ENCODE data around the gene EEIG1. TPM values are rescaled to one million over a fixed set of nuclear protein-coding genes. Genes with fewer than 3 reads are reported as not detected.

EEIG1 gene
- total and polyA plus RNA-seq, 9 of the 15 experiments (the other 6 are each of a cell fraction or from before 2014, with no cell fraction given), result 0.17 to 16.7 (median 3.6) TPM

DNA sequence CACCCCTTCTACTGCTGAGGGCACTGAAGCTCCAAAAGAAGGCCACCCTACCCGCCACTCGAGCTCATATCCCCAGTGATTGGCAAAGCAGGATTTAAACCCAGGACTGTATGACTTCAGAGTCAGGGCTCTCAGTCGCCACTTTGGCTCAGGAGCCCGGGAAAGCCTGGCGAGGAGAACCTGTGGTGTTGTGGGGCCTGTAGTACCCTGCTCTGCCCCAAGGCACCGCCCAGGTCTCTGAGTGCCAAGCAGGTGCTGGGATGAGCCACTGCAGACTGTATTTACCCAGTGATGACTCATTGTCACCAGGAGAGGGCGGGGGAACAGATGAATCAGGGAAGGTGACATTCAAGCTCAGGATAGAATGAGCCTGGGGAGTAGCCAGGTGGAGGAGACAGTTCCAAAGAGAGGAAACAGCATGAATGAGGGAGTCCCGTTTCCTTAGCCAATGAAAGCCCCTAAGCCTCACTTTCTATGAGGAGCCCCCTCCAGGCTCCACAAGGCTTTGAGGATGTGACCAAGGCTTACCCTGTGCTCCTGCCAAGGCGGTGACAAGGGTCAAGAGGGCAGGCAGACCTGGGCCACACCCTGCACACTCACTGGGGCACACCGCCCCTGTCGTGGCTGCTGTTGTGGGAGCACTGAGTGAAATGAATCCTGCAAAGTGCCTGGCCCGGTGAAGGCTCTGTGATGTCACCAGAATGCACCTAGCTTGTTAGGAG is 25.3 kb downstream of the EEIG1 start (continued):
- TF ChIP-seq, protein P1, sequence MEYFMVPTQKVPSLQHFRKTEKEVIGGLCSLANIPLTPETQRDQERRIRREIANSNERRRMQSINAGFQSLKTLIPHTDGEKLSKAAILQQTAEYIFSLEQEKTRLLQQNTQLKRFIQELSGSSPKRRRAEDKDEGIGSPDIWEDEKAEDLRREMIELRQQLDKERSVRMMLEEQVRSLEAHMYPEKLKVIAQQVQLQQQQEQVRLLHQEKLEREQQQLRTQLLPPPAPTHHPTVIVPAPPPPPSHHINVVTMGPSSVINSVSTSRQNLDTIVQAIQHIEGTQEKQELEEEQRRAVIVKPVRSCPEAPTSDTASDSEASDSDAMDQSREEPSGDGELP (CRISPR knock-in tag; IDR thresholded peaks at IDR 0.05; ENCODE audit: borderline replicate concordance), result 0 out of 2 replicates have a peak, but pooled peaks have one; percentile 32
- no peak for TF ChIP-seq ZBTB17 (CRISPR knock-in tag; IDR thresholded peaks at IDR 0.05)
- TF ChIP-seq ZEB2 (IDR thresholded peaks at IDR 0.05), result peak; percentile 88
- peak; percentile 94 to 98 for TF ChIP-seq FOXA3 (CRISPR knock-in tag; conservative IDR thresholded peaks at IDR 0.05 in 1 of 2, IDR thresholded peaks at IDR 0.05 in 1 of 2)
- peak; percentile 26; the same call in 1 of the 2 replicates for TF ChIP-seq SOX6 (IDR thresholded peaks at IDR 0.05)
- no peak for TF ChIP-seq MCM3 (IDR thresholded peaks at IDR 0.05)
- peak in 1 of 2 experiments; percentile 77; a peak in 1 of 4 replicates for TF ChIP-seq RCOR1 (IDR thresholded peaks at IDR 0.05; ENCODE audit: borderline replicate concordance in 1 of 2, low read depth in 2 of 2, low read length in 2 of 2)
- TF ChIP-seq RBM17 (IDR thresholded peaks at IDR 0.05; ENCODE audit: borderline replicate concordance, low read depth, low read length), result no peak
- TF ChIP-seq FUS (optimal IDR thresholded peaks at IDR 0.05; ENCODE audit: low read depth, low read length), result no peak
- no peak for TF ChIP-seq STAT5A (IDR thresholded peaks at IDR 0.05; ENCODE audit: borderline replicate concordance, low read length)
- TF ChIP-seq TCF7 (IDR thresholded peaks at IDR 0.05; ENCODE audit: borderline replicate concordance), result no peak
- TF ChIP-seq, protein P2, sequence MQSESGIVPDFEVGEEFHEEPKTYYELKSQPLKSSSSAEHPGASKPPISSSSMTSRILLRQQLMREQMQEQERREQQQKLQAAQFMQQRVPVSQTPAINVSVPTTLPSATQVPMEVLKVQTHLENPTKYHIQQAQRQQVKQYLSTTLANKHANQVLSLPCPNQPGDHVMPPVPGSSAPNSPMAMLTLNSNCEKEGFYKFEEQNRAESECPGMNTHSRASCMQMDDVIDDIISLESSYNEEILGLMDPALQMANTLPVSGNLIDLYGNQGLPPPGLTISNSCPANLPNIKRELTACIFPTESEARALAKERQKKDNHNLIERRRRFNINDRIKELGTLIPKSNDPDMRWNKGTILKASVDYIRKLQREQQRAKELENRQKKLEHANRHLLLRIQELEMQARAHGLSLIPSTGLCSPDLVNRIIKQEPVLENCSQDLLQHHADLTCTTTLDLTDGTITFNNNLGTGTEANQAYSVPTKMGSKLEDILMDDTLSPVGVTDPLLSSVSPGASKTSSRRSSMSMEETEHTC (IDR thresholded peaks at IDR 0.05), result peak; percentile 54; the same call in 1 of the 2 replicates
- peak; percentile 95 for TF ChIP-seq JUN (IDR thresholded peaks at IDR 0.05; ENCODE audit: borderline replicate concordance, low read depth, low read length)
- TF ChIP-seq JUN (CRISPR knock-in tag; IDR thresholded peaks at IDR 0.05; ENCODE audit: borderline replicate concordance), result no peak
- TF ChIP-seq, protein P3, sequence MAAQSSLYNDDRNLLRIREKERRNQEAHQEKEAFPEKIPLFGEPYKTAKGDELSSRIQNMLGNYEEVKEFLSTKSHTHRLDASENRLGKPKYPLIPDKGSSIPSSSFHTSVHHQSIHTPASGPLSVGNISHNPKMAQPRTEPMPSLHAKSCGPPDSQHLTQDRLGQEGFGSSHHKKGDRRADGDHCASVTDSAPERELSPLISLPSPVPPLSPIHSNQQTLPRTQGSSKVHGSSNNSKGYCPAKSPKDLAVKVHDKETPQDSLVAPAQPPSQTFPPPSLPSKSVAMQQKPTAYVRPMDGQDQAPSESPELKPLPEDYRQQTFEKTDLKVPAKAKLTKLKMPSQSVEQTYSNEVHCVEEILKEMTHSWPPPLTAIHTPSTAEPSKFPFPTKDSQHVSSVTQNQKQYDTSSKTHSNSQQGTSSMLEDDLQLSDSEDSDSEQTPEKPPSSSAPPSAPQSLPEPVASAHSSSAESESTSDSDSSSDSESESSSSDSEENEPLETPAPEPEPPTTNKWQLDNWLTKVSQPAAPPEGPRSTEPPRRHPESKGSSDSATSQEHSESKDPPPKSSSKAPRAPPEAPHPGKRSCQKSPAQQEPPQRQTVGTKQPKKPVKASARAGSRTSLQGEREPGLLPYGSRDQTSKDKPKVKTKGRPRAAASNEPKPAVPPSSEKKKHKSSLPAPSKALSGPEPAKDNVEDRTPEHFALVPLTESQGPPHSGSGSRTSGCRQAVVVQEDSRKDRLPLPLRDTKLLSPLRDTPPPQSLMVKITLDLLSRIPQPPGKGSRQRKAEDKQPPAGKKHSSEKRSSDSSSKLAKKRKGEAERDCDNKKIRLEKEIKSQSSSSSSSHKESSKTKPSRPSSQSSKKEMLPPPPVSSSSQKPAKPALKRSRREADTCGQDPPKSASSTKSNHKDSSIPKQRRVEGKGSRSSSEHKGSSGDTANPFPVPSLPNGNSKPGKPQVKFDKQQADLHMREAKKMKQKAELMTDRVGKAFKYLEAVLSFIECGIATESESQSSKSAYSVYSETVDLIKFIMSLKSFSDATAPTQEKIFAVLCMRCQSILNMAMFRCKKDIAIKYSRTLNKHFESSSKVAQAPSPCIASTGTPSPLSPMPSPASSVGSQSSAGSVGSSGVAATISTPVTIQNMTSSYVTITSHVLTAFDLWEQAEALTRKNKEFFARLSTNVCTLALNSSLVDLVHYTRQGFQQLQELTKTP (IDR thresholded peaks at IDR 0.05; ENCODE audit: low read depth in 1 of 2, partially characterized antibody in 2 of 2), result no peak
- TF ChIP-seq, protein P4, sequence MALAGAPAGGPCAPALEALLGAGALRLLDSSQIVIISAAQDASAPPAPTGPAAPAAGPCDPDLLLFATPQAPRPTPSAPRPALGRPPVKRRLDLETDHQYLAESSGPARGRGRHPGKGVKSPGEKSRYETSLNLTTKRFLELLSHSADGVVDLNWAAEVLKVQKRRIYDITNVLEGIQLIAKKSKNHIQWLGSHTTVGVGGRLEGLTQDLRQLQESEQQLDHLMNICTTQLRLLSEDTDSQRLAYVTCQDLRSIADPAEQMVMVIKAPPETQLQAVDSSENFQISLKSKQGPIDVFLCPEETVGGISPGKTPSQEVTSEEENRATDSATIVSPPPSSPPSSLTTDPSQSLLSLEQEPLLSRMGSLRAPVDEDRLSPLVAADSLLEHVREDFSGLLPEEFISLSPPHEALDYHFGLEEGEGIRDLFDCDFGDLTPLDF (CRISPR knock-in tag; IDR thresholded peaks at IDR 0.05), result no peak
- 0 out of 2 replicates have a peak, but pooled peaks have one; percentile 37 for TF ChIP-seq KAT7 (CRISPR knock-in tag; IDR thresholded peaks at IDR 0.05; ENCODE audit: borderline replicate concordance)
- peak; percentile 93 for TF ChIP-seq CTBP1 (IDR thresholded peaks at IDR 0.05; ENCODE audit: borderline replicate concordance)
- TF ChIP-seq MTA3 (IDR thresholded peaks at IDR 0.05; ENCODE audit: borderline replicate concordance), result peak; percentile 28; the same call in 1 of the 2 replicates
- no peak for TF ChIP-seq L3MBTL2 (IDR thresholded peaks at IDR 0.05)
- TF ChIP-seq NR1H2 (CRISPR knock-in tag; IDR thresholded peaks at IDR 0.05), result no peak

Measured in K562 (cell line).